AG10803 (cell line): ENCODE results near the gene UMAD1.

Source experiments
- DNase-seq: peaks from one replicate; pipeline ENCODE4 v3.0.0; 2010; ENCODE audit warnings: low read depth
- H3K4me3 ChIP-seq: 2 replicates; pipeline ENCODE4 v1.5.1; 2011; ENCODE audit warnings: mild to moderate bottlenecking, low read length, control low read depth
- CTCF ChIP-seq: conservative IDR thresholded peaks from 2 replicates; pipeline ENCODE4 v1.5.1; 2011; ENCODE audit warnings: mild to moderate bottlenecking, low read length, control low read depth, inconsistent platforms

UMAD1 gene

GRCh38 chr7:7922684-7923385 lies 282.3 kb downstream of the UMAD1 start:
- TF ChIP-seq CTCF: no peak
- H3K4me3 ChIP-seq: no peak overlapping the region
- DNase-seq: no peak

- H3K4me3 ChIP-seq: no peak overlapping the region
- no peak for DNase-seq
- no peak for TF ChIP-seq CTCF
Measured at GRCh38 chr7:7923818-7924217, 283.3 kb downstream of the UMAD1 start.

GRCh38 chr7:7924303-7924702 lies 283.8 kb downstream of the UMAD1 start:
- H3K4me3 ChIP-seq: no peak overlapping the region

More at GRCh38 chr7:7924303-7924702, 283.8 kb downstream of the UMAD1 start:
- DNase-seq: no peak
- TF ChIP-seq CTCF: no peak
